ENCODE measurements around the gene SESN3. TPM values are rescaled to one million over a fixed set of nuclear protein-coding genes. Genes with fewer than 3 reads are reported as not detected.

Gene SESN3
- total and polyA plus RNA-seq, 11 donors, result 1.0 to 26.5 (median 5.6) TPM

DNA sequence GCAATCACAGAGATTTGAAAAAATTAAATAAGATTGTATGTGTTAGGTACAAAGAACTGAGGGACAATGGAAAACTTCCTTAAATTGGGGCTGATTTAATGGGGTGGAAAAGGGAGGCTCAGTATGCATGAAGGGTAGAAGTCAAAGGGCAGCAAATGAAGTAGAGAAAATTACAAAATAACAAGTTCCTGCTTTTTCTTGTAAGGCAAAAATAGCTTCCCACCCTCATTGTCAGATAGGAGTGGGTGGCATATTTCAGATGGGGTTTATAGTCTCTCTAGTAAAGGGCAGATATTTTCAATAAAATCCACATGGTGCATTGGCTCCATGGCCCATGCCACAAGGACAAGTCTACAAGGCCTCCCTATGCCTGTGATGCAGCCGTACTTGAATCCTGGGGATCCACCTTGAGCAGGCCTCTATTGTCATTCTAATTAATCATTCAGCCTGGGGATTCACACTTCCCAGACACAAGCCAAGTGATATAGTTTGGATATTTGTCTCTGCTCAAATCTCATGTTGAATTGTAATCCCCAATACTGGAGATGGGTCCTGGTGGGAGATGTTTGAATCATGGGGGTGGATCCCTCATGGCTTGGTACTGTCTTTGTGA lies 36.7 kb upstream of the SESN3 start:
- peaks cover 0 to 19% (median 0%) of the 10 kb centered on the region in 12 donors for H3K4me1 ChIP-seq
- no peak overlapping the region for H3K27ac ChIP-seq
- H3K27me3 ChIP-seq, result no peaks in the 10 kb centered on the region
- no peaks in the 10 kb centered on the region for H3K36me3 ChIP-seq
- H3K9me3 ChIP-seq, result no peaks in the 10 kb centered on the region
- intact Hi-C loops (cut with DNase I), result no loop called here
- TF ChIP-seq, protein P1, sequence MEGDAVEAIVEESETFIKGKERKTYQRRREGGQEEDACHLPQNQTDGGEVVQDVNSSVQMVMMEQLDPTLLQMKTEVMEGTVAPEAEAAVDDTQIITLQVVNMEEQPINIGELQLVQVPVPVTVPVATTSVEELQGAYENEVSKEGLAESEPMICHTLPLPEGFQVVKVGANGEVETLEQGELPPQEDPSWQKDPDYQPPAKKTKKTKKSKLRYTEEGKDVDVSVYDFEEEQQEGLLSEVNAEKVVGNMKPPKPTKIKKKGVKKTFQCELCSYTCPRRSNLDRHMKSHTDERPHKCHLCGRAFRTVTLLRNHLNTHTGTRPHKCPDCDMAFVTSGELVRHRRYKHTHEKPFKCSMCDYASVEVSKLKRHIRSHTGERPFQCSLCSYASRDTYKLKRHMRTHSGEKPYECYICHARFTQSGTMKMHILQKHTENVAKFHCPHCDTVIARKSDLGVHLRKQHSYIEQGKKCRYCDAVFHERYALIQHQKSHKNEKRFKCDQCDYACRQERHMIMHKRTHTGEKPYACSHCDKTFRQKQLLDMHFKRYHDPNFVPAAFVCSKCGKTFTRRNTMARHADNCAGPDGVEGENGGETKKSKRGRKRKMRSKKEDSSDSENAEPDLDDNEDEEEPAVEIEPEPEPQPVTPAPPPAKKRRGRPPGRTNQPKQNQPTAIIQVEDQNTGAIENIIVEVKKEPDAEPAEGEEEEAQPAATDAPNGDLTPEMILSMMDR (IDR thresholded peaks at IDR 0.05), result no peak
- TF ChIP-seq POLR2A (IDR thresholded peaks at IDR 0.05), result no peak
- no peak overlapping the region for H3K4me3 ChIP-seq
- WGBS, 4 donors, result 51 to 100% (median 96%) methylated on average over 1 of the region's 1 CpG
- ATAC-seq (no peak), DNase-seq (no peak)

DNA sequence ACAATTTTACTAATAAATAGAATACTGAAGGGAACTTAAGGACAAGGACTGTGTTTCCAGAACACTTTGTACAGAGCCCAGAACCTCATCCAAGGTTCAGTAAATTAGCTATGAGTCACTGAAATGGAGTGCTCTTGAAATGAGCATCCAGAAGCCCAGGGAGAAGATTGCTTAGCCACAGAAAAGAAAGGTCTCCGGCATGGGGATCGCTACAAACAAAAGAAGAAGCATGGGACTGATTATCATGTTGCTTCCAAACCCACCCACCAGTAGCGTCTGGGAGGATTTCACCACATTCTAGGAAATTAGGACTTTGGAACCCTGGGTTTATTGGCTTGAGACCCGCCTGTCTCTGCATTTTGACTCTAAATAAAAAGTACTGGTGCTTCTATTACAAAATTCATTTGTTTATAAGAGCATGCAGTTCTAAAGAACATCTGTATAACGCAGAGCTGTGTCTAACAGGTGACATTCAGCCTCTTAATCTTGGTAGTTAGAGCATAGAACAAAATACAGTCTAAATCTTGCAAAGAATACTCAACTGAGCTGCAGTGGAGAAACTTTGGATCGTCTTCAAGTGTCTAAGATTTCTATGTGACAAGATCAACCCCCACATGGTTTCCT lies 35.9 kb upstream of the SESN3 start:
- no peak for DNase-seq
- Histone ChIP-seq H3K27me3 (no peaks in the 10 kb centered on the region), H3K4me1 (peaks cover 0 to 19% (median 0%) of the 10 kb centered on the region in 12 donors), H3K9me3 (no peaks in the 10 kb centered on the region), H3K27ac (peak overlapping the region in 3 of 12 donors; percentile 10 to 29 (median 27)), H3K4me3 (no peak overlapping the region), H3K36me3 (no peaks in the 10 kb centered on the region)
- 79 to 88% (median 81%) methylated on average over 6 of the region's 6 CpGs for WGBS, 4 donors
- no peak for TF ChIP-seq POLR2A (IDR thresholded peaks at IDR 0.05)
- TF ChIP-seq, protein P1 (IDR thresholded peaks at IDR 0.05), result no peak
- intact Hi-C loops (cut with DNase I), result no loop called here
- ATAC-seq, result peak; percentile 48 to 73 (median 66)

DNA sequence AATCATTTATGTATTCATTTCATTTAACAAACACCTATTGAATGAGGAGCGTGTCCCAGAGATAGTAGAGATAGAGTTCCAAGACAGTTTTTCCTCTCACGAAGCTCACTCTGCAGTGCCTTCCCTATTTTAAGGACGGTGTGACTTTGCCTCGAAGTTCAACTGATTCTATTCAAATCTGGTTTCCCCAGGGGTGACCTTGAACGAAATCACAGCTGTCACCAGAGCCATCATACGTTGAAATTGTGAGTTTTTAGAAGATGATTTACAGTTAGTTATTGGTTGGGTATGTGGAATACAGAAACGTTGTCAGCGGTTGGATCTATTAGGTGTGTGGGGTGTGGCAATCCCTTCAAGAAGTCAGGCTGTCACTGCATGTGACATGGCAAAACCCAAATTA lies 33.9 kb upstream of the SESN3 start:
- peaks cover 0 to 19% (median 0%) of the 10 kb centered on the region in 12 donors for H3K4me1 ChIP-seq
- no peak for TF ChIP-seq POLR2A (IDR thresholded peaks at IDR 0.05)
- TF ChIP-seq, protein P1 (IDR thresholded peaks at IDR 0.05), result no peak
- intact Hi-C loops (cut with DNase I), result no loop called here
- WGBS, 4 donors, result 78 to 81% (median 79%) methylated on average over 8 of the region's 8 CpGs
- DNase-seq (no peak), ATAC-seq (no peak)
- H3K9me3 ChIP-seq, result no peaks in the 10 kb centered on the region
- no peak overlapping the region for H3K27ac ChIP-seq
- H3K4me3 ChIP-seq, result no peak overlapping the region
- no peaks in the 10 kb centered on the region for H3K36me3 ChIP-seq
- no peaks in the 10 kb centered on the region for H3K27me3 ChIP-seq

DNA sequence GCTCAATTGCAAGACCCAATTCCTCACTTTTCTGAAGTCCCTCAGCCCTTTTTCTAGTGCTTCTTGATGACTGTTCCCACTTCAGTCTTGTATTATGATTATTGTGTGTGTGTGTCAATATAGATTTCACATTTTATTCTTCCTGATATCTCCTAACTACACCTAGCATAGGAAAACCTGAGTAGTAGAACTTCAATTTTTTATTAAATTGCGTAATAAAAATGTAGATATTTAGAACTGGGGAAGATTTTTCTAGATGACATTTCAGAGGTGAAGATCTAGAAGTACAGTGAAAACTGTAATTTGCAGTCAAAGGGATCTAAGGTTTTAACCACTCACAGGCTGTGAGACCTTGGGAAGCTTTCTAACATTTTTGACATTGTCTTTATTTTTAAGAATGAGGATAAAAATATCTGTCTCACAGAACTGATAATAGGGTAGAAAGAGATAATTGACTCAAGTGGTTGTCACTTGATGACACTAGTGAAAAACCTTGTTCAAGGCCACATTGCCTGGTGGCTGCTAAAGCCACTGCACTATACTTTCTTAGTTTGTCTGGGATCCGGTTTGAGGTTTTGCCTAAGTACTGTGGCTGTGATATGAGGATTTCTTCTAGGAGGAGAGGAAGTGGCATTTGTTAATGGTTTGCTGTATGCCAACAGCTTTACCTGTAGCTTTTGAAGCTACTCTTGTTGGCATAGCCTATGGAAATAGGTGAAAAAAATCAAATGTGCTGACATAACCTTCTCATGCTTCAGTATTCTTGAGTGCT lies 32.2 kb upstream of the SESN3 start:
- no peaks in the 10 kb centered on the region for H3K27me3 ChIP-seq
- WGBS, 4 donors, result 87 to 92% (median 90%) methylated on average over 2 of the region's 2 CpGs
- ATAC-seq (no peak), DNase-seq (no peak)
- H3K27ac ChIP-seq, result no peak overlapping the region
- intact Hi-C loops (cut with DNase I), result no loop called here
- H3K4me1 ChIP-seq, result peaks cover 0 to 19% (median 0%) of the 10 kb centered on the region in 12 donors
- TF ChIP-seq, protein P1 (IDR thresholded peaks at IDR 0.05), result no peak
- TF ChIP-seq POLR2A (IDR thresholded peaks at IDR 0.05), result no peak
- no peaks in the 10 kb centered on the region for H3K9me3 ChIP-seq
- H3K4me3 ChIP-seq, result no peak overlapping the region
- H3K36me3 ChIP-seq, result no peaks in the 10 kb centered on the region
